Motor neuron (in vitro differentiated cells): ENCODE measurements around the gene TPRG1. TPM values are rescaled to one million over a fixed set of nuclear protein-coding genes. Genes with fewer than 3 reads are reported as not detected.
A peak's percentile ranks its signal among the peaks of the same experiment; 100 is the strongest.

Experiments used
- ATAC-seq, 8 experiments: fragments of 200-7000 bp; cut with Tn5 transposase; replicated peaks in 6 of 8; 2 replicates each; pipeline ENCODE4 v1.8.0; 2021; ENCODE audit warnings: mild to moderate bottlenecking in 8 of 8, moderate library complexity in 8 of 8
- H3K27ac ChIP-seq, 2 donors: fragments of 250-450 bp; sonication (Bioruptor Pico); 2 replicates each; pipeline ENCODE4 v1.9.0; 2021; ENCODE audit warnings: antibody characterized with exemption in 2 of 2, mild to moderate bottlenecking in 2 of 2, moderate library complexity in 1 of 2
- H3K4me1 ChIP-seq, 2 donors: fragments of 250-450 bp; sonication (Bioruptor Pico); replicated peaks in 1 of 2; 2 replicates each; pipeline ENCODE4 v1.6.1; 2021; ENCODE audit warnings: antibody characterized with exemption in 2 of 2, mild to moderate bottlenecking in 2 of 2, moderate library complexity in 1 of 2
- H3K4me3 ChIP-seq, 5 donors: fragments of 250-450 bp; sonication (Bioruptor Pico); 2 replicates each; pipeline ENCODE4 v1.9.0; 2021; ENCODE audit warnings: antibody characterized with exemption in 5 of 5, mild to moderate bottlenecking in 5 of 5, moderate library complexity in 4 of 5
- WGBS, 10 experiments: fragments of 450-650 bp; shearing (Covaris generic); methylation state at CpG; one replicate each; pipeline ENCODE4 v1.0.0; 2022; 5-methylcytosine and 5-hydroxymethylcytosine counted together
- in situ Hi-C, 9 experiments: fragments of 400-800 bp; cut with MboI; loops; one replicate each; pipeline ENCODE4 v1.15.0; 2021; ENCODE audit warnings: low sequenced_read_pairs in 9 of 9, low pct_unique_long_range_greater_than_20kb in 2 of 9; ENCODE audit not compliant: unreplicated experiment in 9 of 9
- total RNA-seq, 8 experiments: library from RNA; unstranded; fragments of 300-600 nt; gene quantifications; 2 replicates each; pipeline versions ENCODE4 v1.2.3 to v1.2.4, GENCODE V29; 2022

The TPRG1 gene
- total RNA-seq, 8 experiments from 2014 or later: 0.31 to 3.2 (median 2.4) TPM

- H3K4me3 ChIP-seq: no peak overlapping the region
- WGBS, 10 experiments: 29 to 95% (median 90%) methylated on average over 1 to 5 of the region's 5 CpGs; no CpG with 5 or more reads in 4 of the 10 experiments
Observed at GRCh38 chr3:189360291-189360690, 188.5 kb downstream of the TPRG1 start.

GRCh38 chr3:189361103-189361835, 189.5 kb downstream of the TPRG1 start:
- Histone ChIP-seq H3K27ac (no peak overlapping the region), H3K4me1 (no peaks in the 10 kb centered on the region), H3K4me3 (no peak overlapping the region)
- 100% methylated on average over 1 of the region's 2 CpGs; no CpG with 5 or more reads in 8 of the 10 experiments for WGBS, 10 experiments
- peak in 3 of 8 experiments; percentile 8 to 84 (median 74) for ATAC-seq
- in situ Hi-C loops: no loop called here

More at GRCh38 chr3:189360291-189360690, 188.5 kb downstream of the TPRG1 start:
- no peak for ATAC-seq
- Histone ChIP-seq H3K4me1 (no peaks in the 10 kb centered on the region), H3K27ac (no peak overlapping the region)
- in situ Hi-C loops: no loop called here

GRCh38 chr3:189363590-189364255, 192.0 kb downstream of the TPRG1 start:
- 0 to 100% (median 64%) methylated on average over 1 to 3 of the region's 3 CpGs; no CpG with 5 or more reads in 2 of the 10 experiments for WGBS, 10 experiments
- peak in 3 of 8 experiments; percentile 61 to 79 (median 69) for ATAC-seq
- in situ Hi-C loops: no loop called here

GRCh38 chr3:189365609-189366564, 194.1 kb downstream of the TPRG1 start:
- Histone ChIP-seq H3K4me1 (no peaks in the 10 kb centered on the region), H3K27ac (no peak overlapping the region), H3K4me3 (no peak overlapping the region)
- no peak for ATAC-seq
- 30 to 91% (median 75%) methylated on average over 1 to 3 of the region's 3 CpGs for whole genome bisulfite sequencing, 10 experiments
- in situ Hi-C loops: no loop called here

More at GRCh38 chr3:189363590-189364255, 192.0 kb downstream of the TPRG1 start:
- no peak overlapping the region for H3K4me3 ChIP-seq
- no peak overlapping the region for H3K27ac ChIP-seq
- H3K4me1 ChIP-seq: no peaks in the 10 kb centered on the region

- H3K27ac ChIP-seq: no peak overlapping the region
- in situ Hi-C loops: no loop called here
- H3K4me1 ChIP-seq: no peaks in the 10 kb centered on the region
- ATAC-seq: no peak
- WGBS, 10 experiments: 45 to 100% (median 82%) methylated on average over 1 to 4 of the region's 4 CpGs; no CpG with 5 or more reads in 2 of the 10 experiments
- no peak overlapping the region for H3K4me3 ChIP-seq
Observed at GRCh38 chr3:189368384-189368783, 196.6 kb downstream of the TPRG1 start.

GRCh38 chr3:189369636-189370035, 197.9 kb downstream of the TPRG1 start:
- 44 to 100% (median 80%) methylated on average over 1 to 5 of the region's 5 CpGs; no CpG with 5 or more reads in 1 of the 10 experiments for WGBS, 10 experiments
- Histone ChIP-seq H3K27ac (no peak overlapping the region), H3K4me1 (no peaks in the 10 kb centered on the region), H3K4me3 (no peak overlapping the region)
- in situ Hi-C loops: no loop called here
- peak in 4 of 8 experiments; percentile 41 to 90 (median 66) for ATAC-seq

GRCh38 chr3:189372243-189372642, 200.5 kb downstream of the TPRG1 start:
- 0 to 80% (median 13%) methylated on average over 1 to 3 of the region's 3 CpGs for WGBS, 10 experiments
- peak in 2 of 8 experiments; percentile 55 to 56 for ATAC-seq

More at GRCh38 chr3:189372243-189372642, 200.5 kb downstream of the TPRG1 start:
- Histone ChIP-seq H3K4me3 (no peak overlapping the region), H3K4me1 (no peaks in the 10 kb centered on the region), H3K27ac (no peak overlapping the region)
- in situ Hi-C loops: no loop called here
